Occipital lobe (tissue), 2 donors: ENCODE measurements around the gene CYP4F22. TPM values are rescaled to one million over a fixed set of nuclear protein-coding genes. Genes with fewer than 3 reads are reported as not detected.

Experiments
- DNase-seq: peaks from one replicate; lab custom pipeline; 2025; lab: John Stamatoyannopoulos, UW
- total RNA-seq: library from RNA; depleted of rRNA; stranded (reverse); fragments of >200 nt; gene quantifications from one replicate; pipeline ENCODE4 v1.2.3, GENCODE V29; 2014

CYP4F22 gene
- total RNA-seq, 1 donor from 2014 or later: not detected

GRCh38 chr19:15534957-15535864, 26.9 kb downstream of the CYP4F22 start:
- DNase-seq: no peak

DNA sequence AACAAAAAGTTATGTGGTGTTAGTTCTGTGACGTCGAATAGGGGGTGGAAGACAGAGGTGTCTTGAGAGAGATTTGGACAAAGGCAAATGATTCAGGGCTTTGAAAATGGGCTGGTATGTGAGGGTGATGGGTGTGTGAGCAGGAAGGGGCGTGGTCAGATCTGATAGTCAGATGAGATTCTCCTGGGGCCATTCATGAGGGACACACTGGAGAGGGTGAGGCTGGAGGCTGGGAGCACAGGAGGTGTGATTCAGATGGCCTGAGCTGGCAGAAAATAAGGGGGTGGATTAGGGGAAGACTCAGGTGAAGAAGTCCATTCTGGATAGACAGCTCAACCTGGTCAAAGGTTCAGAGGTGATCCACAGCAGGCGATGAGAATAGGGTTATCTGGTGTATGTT, 28.0 kb downstream of the CYP4F22 start:
- no peak for DNase-seq

GRCh38 chr19:15538774-15539173, 30.4 kb downstream of the CYP4F22 start:
- DNase-seq: no peak

DNA sequence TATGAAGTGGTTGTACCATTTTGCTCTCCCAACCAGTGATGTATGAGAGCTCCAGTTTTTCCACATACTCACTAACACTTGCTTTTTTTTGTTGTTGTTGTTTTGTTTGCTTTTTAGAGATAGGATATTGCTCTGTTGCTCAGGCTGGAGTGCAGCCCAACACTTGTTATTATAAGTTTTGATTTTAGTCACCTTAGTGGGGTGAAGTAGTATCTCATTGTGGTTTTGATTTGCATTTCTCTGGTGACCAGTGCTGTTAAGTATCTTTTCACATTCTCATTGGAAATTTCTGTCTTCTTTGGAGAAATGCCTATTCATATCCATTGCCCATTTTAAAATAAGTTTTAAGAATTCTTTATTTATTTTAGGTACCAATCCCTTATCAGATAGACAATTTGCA, 31.3 kb downstream of the CYP4F22 start:
- no peak for DNase-seq

DNA sequence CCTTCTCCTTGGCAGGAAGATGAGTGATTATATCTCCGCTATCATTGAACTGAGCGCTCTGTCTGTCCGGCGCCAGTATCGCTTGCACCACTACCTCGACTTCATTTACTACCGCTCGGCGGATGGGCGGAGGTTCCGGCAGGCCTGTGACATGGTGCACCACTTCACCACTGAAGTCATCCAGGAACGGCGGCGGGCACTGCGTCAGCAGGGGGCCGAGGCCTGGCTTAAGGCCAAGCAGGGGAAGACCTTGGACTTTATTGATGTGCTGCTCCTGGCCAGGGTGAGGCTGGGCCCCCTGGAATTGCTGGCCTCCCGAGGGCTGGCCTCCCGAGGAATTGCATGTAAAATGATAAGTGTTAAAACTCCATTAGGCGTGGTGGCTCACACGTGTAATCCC, 32.1 kb downstream of the CYP4F22 start:
- DNase-seq: no peak

DNA sequence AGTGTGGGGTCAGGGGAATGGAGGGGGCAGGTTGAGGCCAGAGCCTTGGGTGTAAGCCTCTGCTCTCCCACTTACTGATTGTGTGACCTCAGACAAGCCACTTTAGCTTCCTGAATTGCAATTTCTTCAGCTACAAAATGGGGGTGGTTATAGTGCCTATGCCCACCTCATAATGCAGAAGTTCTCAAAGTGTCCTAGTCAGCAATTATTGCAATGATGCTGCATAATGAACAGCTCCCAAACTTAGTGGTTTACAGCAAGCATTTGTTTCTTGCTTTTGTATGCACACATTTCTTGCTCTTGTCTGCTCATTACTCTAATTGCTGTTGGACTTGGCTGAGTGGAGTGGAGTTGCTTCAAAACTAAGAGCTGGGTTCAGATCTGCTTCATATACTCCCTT, 36.0 kb downstream of the CYP4F22 start:
- no peak for DNase-seq

GRCh38 chr19:15544970-15545369, 36.6 kb downstream of the CYP4F22 start:
- no peak for DNase-seq

DNA sequence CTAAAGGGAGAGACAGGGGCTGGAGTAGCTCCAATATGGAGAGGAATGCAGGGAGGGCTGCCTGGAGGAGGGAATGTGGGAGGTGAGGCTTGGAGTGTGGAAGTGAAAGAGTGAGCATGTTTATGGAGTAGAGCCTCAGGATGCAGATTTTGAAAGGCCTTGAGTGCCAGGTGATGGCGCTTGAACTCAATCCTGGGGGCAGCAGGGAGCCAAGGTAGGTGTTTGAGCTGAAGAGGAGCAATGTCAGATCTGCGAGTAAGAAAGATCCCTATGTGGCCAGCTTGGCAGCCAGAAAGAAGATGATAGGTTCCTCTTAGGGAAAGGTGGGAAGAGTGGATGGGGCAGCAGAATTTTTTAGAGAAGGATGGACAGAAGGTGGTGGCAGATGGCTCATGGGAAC, 40.3 kb downstream of the CYP4F22 start:
- no peak for DNase-seq

GRCh38 chr19:15549581-15549980, 41.3 kb downstream of the CYP4F22 start:
- DNase-seq: no peak

- DNase-seq: no peak
Observed at GRCh38 chr19:15550273-15550672, 41.9 kb downstream of the CYP4F22 start.

GRCh38 chr19:15550929-15551292, 42.6 kb downstream of the CYP4F22 start:
- no peak for DNase-seq

DNA sequence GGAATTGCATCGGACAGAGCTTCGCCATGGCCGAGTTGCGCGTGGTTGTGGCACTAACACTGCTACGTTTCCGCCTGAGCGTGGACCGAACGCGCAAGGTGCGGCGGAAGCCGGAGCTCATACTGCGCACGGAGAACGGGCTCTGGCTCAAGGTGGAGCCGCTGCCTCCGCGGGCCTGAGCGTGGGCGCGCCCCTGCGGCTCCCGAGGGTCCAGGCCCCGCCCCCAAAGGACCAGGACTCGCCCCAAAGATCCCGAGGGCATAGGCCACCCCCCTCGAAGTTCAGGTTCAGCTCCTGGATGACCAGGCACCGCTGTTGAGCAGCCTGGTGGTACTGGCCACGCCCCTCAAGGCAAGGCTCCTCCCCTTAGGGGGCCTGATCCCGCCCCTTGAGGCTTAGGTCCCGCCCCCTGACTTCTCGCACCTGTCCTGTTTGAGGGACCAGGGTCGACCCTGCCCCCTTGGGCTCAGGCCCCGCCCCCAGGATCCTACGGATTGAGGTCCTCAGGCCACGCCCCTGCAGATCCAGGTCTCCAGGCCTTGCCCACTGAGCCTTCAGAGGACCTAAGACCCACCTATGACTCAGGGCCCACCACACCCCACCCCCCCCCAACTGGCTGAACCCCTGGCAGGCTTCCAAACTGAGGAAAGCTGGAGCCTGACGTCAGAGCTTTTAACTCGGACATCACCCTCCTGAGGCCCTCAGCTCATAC, 43.1 kb downstream of the CYP4F22 start:
- DNase-seq: no peak

- no peak for DNase-seq
Observed at GRCh38 chr19:15555021-15555420, 46.7 kb downstream of the CYP4F22 start.

DNA sequence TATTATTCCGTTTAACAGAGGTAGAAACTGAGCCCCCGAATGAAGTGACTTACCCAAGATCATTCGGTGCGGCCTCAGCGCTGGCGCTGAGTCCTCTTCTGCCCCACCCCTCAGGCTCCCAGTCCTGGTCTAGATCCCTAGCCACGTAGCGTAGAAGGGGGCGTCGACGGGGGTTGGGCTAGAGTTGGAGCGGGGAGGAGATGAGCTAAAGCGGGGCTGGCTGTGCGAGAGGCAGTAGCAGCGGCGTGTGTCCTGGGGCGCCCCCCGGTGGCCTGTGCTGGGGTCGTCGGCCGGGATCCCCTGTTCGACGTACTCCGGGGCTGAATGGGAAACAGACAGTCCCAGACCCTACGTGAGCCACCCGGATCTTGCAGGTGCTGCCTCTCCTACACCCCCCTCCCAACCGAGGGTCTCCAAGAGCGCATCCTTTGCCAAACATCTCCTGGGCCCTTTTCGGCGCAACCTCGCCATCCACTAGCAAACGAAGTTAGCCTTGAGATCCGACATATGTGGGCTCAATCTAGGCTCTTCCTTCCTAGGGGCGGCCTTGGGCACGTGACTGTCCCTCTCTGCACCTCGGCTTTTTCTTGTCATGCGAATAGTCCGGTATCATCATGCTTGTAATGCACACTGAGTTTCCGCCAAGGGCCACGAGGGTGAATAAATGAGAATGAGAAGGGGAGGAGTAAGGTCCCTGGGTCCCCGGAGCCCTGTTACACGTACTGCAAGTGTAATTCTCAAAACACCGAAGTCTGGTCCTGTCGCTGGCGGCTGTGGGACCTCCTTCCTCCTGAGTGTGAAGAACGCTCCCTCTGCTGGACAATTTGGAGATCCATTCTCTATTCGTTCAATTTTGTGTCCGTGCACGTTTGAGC, 47.7 kb downstream of the CYP4F22 start:
- DNase-seq: peak; percentile 58

GRCh38 chr19:15556634-15557181, 48.4 kb downstream of the CYP4F22 start:
- no peak for DNase-seq

- DNase-seq: no peak
Observed at GRCh38 chr19:15557223-15557622, 48.9 kb downstream of the CYP4F22 start.

DNA sequence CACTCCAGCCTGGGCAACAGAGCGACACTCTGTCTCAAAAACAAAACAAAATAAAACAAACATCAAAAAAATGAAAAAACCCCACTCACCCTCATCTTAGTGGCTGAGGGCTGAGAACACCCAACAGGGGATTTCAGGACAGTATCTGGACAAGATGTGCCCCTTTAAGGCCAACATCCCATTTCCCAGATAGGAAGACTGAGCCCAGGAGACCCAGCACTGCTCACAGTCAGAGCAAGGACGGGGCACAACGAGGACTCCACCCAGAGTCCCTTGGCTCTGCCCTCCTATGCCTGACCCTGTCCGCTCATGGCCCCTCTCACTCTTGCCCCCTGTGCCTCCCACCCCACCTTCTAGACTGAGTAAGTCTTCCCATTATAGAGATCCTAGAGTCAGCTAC, 53.8 kb downstream of the CYP4F22 start:
- DNase-seq: no peak

- DNase-seq: no peak
Observed at GRCh38 chr19:15562861-15563260, 54.5 kb downstream of the CYP4F22 start.

GRCh38 chr19:15563325-15563794, 55.0 kb downstream of the CYP4F22 start:
- DNase-seq: no peak

DNA sequence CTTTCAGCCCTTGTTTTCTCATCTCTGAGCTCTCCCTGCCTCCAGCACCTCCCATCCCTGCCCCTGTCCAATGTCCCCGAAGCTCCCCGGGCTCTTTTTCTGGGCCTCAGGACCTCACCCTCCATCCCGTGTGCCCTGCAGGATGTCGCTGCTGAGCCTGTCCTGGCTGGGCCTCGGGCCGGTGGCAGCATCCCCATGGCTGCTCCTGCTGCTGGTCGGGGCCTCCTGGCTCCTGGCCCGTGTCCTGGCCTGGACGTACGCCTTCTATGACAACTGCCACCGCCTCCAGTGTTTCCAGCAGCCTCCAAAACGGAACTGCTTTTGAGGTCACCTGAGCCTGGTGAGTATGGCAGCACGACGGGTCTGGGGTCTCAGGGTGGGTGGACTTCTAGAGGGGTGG, 55.6 kb downstream of the CYP4F22 start:
- no peak for DNase-seq

DNA sequence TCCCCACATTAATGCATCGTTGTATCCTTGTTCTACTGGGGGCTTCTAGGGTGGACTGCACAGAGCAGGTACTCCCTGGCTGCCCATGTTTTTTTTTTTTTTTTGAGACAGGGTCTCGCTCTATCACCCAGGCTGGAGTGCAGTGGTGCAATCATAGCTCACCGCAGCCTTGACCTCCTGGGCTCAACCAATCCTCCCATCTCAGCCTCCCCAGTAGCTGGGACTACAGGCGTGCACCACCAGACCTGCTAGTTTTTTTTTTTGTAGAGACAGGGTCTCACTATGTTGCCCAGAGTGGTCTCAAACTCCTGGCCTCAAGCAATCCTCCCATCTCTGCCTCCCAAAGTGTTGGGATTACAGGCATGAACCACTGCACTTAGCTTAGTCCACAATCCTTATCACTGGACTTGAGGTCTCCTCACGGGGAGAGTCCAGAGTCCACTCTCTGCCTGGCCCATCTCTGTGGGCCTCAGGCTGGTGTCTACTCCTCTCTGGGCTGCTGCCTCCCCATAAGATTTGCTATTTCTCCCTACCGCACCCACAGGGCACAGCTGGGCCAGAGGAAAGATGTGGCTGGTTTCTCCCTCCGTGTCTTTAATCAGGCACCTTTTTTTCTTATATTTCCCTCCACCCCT, 56.3 kb downstream of the CYP4F22 start:
- DNase-seq: no peak
